ENCODE data around the gene GHRL.

The GHRL gene, protein sequence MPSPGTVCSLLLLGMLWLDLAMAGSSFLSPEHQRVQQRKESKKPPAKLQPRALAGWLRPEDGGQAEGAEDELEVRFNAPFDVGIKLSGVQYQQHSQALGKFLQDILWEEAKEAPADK
- 0 to 1.8 (median 0.73) reads per million in 17 experiments for total RNA-seq

- DNase-seq = peak; percentile 66 to 79 (median 77)
Observed at GRCh38 chr3:10292505-10293419, at the start of gene GHRL. TSS of gene GHRL (minus strand) at chr3:10292947. CDS start at chr3:10290180, 2,767 bp downstream.

GRCh38 chr3:10341901-10342398, 49.2 kb upstream of the GHRL start:
- DNase-seq = no peak

GRCh38 chr3:10340476-10340875, 47.7 kb upstream of the GHRL start:
- DNase-seq = no peak

DNA sequence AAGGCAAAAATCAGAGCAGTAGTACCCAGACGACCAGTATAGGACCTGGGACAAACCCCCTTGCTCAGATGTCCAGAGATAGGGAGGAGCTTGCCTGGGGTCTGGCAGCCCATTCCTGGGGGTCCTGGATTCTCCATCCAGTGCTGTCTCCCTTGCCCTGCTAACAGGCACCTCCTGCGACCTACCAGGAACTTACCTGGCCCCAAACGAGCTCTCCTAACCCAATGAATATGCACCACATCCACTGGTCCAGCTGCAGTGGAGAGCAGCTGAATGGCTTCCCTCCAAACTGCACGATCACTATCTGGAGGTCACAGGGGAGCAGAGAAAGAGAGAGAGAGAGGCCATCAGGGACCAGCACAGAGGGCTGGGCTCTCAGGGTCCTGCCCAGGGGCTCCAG, 47.3 kb upstream of the GHRL start:
- DNase-seq = no peak

- no peak for DNase-seq
Observed at GRCh38 chr3:10339376-10339955, 46.7 kb upstream of the GHRL start.

GRCh38 chr3:10338591-10339353, 46.0 kb upstream of the GHRL start:
- no peak for DNase-seq

GRCh38 chr3:10338164-10338470, 45.4 kb upstream of the GHRL start:
- DNase-seq = no peak

DNA sequence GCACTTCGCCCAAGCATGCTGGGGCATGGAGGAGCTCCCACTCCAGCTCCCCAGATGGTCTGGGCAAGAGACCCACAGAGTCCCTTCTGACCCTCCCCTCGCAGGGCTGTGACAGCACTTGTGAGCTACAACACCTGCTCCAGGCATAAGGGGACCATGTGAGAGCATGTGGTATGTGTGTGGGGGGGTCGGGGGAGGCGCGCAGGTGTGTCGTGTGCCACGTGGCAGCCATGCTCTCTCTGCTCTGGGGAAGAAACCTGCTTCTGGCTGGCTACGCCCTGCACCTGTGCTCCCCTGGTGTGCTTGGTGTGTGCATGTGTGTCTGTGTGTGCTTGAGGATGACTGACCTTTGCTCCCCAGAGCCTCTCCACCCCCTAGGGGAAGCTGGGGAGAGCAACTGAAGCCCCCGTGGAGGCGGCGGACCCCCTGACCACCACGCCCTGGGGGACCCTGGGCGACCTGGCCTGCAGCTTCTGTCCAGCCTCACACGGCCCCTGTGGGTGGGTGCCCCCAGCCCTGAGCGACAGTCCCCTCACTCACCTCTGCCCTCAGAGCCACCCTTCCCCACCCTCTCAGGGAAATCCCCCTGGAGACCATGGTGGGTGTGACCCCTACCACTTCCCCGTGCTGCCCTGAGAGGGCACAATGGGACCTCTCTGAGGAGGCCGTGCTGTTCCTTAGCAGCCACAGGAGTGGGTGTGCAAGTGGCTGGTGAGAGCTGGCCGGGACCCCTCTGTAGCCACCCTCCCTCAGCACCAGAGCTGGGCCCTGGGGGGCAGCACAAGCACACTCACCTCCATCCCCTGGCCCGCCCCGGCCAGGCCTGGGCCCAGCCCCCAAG, 44.8 kb upstream of the GHRL start:
- DNase-seq = no peak

GRCh38 chr3:10336761-10337160, 44.0 kb upstream of the GHRL start:
- DNase-seq = no peak

GRCh38 chr3:10335871-10336622, 43.3 kb upstream of the GHRL start:
- no peak for DNase-seq

DNA sequence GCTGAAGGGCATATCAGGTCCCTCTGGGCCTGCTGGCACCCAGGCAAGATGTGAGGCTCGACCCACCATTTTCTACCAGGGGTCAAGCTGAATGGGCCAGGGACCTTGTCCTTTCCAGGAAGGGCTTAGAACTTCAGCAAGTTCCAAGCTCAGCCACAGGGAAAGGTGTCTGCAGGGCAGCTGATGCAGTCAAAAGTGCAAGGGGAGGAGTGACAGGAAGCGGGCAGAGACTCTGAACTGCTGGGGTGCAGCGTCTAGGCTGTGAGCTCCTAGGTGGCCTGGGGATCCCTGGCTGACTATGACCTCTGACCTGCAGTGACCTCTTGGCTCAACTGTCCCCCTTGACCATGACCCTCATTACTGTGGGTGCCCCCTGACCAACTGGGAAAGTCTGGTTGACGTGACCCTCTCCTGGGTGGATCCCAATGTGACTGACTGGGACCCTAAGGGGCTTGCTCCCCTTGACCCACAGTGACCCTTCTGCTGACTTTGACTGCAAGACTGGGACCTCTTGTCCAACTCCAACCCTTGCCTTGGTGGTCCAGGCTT, 42.5 kb upstream of the GHRL start:
- no peak for DNase-seq

- DNase-seq = no peak
Observed at GRCh38 chr3:10334459-10334858, 41.7 kb upstream of the GHRL start.

- DNase-seq = no peak
Observed at GRCh38 chr3:10334042-10334441, 41.3 kb upstream of the GHRL start.

DNA sequence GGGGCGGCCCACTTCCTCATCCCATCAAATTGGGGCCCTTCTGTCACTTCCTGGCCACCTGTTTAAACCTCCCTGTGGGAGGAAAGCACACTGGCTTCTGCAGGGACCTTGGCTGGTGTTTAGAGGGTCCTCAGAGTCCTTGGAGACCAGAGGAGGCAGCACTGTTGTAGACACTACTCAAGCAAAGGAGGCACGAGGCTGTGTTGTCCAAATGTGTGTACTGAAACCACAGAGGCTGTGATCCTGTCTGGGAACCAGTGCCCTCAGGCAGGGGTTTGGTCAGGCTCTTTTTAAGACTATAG, 40.6 kb upstream of the GHRL start:
- no peak for DNase-seq

DNA sequence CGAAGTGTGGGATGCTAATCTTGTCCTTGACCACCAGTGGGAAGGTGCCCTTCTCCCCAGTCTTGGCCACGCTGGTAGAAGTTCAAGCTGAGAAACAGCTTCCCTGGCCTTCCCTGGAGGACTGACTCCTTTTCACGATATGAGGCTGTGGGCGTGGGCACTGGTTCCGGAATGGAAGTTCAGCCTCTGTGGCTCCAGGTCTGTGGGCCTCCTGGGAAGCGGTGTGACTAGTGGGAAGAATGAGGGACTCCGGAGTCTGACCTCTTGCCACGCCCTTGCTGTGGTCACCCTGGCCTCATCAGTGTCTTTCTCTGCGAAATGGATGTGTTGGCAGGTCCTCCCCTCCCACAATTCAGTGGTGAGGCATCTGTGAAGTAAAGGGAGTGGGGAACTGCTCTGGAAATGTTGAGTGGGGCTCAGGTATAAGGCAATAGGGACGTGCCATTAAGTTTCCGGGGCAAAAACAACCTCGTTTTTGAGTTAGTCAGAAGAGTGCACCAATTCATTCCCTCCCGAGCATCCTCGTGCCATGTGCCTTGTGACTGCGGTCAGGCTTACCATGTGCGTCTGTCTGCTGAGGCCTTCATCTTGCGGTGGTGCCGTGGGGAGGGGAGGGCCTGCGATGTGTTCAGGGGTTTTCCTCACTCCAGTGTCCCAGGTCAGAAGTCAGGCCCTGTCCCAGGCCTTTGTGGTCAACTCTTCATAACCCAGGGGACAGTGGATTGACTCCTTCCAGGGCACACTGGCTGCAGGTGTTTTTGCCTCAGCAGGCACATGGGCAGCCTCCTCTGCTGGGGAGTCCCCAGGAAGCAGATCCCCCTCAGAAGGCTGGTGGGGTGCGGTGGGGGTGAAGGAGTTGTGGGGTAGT, 40.0 kb upstream of the GHRL start:
- no peak for DNase-seq

GRCh38 chr3:10331320-10331719, 38.6 kb upstream of the GHRL start:
- DNase-seq = no peak

DNA sequence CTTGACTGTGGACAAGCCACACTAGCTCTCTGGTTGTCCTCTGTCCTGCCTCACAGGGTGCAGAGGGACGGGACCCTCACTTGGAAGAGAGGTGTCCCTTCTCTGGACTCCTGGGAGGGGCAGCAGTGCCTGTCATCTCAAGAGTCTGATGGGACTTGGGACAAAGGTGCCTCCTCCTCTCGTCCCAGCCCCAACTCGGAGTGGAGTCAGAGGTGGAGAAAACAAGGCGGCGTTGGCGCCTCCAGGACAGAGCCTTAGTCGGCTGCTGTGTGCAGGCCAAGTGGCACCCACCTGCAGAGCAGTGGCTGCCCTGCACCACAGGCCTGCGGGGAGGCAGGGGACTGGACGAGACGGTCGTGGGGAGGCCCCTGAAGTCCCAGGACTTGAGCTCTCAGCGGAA, 37.6 kb upstream of the GHRL start:
- DNase-seq = no peak

DNA sequence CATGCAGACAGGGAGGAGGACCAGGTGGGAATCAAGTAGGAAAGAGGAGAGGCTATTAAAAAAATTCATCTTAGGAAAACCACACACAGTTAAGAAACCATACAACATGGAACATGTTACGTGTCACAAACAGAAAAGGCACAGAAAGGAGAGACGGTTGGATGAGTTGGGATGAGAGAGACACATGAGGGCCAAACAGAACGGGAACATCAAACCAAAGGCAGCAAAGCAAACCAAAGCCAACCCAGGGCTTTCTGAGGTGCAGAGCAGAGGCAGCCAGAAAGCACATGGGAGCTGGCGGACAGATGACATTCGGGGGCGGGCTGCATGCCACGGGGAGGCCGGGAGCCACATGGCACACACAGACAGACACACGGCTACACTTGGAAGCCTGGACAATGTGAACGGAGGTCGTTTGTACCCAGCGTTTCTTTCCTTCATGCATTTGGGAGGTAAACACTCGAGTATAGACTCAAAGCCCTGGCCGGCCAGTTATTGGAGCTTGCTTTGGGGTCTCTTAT, 36.8 kb upstream of the GHRL start:
- DNase-seq = no peak

GRCh38 chr3:10328460-10329071, 35.8 kb upstream of the GHRL start:
- DNase-seq = no peak

DNA sequence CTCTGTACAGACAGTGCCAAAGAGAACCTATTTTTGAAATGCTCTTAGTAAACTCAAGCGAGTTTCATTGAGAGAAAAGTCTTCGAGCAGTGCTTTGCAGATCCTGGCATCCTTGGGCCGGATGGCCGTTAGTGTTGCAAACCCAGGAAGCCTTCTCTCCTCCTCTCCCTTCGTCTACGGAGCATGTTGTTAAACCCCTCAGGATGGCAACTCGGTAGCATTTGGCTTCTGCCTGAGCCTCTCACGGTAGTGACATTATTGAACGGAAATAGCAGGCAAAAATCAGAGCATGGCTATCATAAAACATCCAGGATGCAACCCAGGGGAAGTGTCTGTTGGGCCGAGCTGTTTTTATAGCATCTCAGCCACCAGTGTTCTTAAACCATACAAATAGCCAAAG, 34.8 kb upstream of the GHRL start:
- no peak for DNase-seq

Data from suppressor macrophage (primary cell).